ENCODE results near the gene PSMC3. TPM values are rescaled to one million over a fixed set of nuclear protein-coding genes. Genes with fewer than 3 reads are reported as not detected.

The PSMC3 gene
- total and polyA plus RNA-seq, 9 of the 15 experiments (the other 6 are each of a cell fraction or from before 2014, with no cell fraction given): 44.3 to 324 (median 240) TPM

- TF ChIP-seq ZNF384 (IDR thresholded peaks at IDR 0.05; ENCODE audit: low read depth, low read length) (no peak), C11orf30 (IDR thresholded peaks at IDR 0.05; ENCODE audit: low read depth) (peak; percentile 78), CHD7 (IDR thresholded peaks at IDR 0.05; ENCODE audit: low read depth, low read length) (no peak), ILK (tag; IDR thresholded peaks at IDR 0.05; ENCODE audit: borderline replicate concordance, low read depth) (no peak), BCL6 (CRISPR knock-in tag; IDR thresholded peaks at IDR 0.05) (no peak)
Measured at GRCh38 chr11:47451436-47451835, 25.2 kb upstream of the PSMC3 start (continued).
